Inflammatory macrophage treated with lipopolysaccharide for 4 hours (primary cell): ENCODE data around the gene ATL2.
"Not testable (repeated sequence)": the region's sequence is repeated elsewhere in the genome, so short reads cannot be mapped to it uniquely, and the experiment has no call there.

ENCODE experiments used
- DNase-seq: peaks from one replicate; pipeline ENCODE4 v3.0.0-alpha.2; 2020

Gene ATL2

GRCh38 chr2:38387887-38388286, 10.8 kb upstream of the ATL2 start:
- DNase-seq, result no peak

- DNase-seq, result peak; percentile 81
Observed at GRCh38 chr2:38386821-38387220, 9.7 kb upstream of the ATL2 start.

- peak; percentile 32 for DNase-seq
Observed at GRCh38 chr2:38386377-38386776, 9.3 kb upstream of the ATL2 start.

GRCh38 chr2:38384338-38384737, 7.3 kb upstream of the ATL2 start:
- DNase-seq, result no peak

- DNase-seq, result not testable (repeated sequence)
Observed at GRCh38 chr2:38383741-38384140, 6.7 kb upstream of the ATL2 start.

GRCh38 chr2:38381381-38382143, 4.5 kb upstream of the ATL2 start:
- no peak for DNase-seq

GRCh38 chr2:38380397-38381130, 3.5 kb upstream of the ATL2 start:
- DNase-seq, result peak; percentile 83

DNA sequence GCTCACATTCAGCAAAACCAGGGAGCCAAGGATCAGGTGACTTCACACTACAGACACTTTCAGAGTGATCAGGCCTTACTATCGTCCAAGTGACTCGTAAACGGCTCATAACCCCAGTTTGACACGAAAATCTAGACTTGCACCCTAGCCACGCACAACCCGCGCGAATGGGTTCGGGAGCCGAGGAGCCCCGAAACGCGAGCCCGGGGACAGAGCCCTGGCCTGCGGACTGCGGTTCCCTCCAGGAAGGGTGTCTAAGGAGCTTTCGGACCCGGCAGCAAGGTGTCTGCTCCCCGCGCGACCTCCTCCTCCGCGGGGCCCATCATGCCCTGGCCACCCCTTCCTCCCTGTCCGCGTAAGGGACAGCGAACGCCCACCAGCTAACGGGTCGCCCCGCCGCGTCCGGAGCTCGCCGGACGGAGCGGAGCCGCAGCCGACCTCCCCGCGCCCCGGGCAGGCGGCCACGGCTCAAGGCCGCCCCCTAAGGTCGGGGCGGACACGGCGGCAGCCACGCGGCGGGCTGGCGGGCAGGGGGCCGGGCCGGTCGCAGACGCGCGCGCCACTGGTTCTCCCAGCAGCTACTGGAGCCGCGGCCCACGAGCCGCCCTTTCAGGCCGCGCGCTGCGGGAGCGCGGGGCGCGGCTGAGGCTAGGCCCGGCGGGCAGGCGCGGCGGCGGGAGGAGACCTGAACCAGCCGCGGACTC, 575 bp downstream of the ATL2 start:
- DNase-seq, result peak; percentile 76

DNA sequence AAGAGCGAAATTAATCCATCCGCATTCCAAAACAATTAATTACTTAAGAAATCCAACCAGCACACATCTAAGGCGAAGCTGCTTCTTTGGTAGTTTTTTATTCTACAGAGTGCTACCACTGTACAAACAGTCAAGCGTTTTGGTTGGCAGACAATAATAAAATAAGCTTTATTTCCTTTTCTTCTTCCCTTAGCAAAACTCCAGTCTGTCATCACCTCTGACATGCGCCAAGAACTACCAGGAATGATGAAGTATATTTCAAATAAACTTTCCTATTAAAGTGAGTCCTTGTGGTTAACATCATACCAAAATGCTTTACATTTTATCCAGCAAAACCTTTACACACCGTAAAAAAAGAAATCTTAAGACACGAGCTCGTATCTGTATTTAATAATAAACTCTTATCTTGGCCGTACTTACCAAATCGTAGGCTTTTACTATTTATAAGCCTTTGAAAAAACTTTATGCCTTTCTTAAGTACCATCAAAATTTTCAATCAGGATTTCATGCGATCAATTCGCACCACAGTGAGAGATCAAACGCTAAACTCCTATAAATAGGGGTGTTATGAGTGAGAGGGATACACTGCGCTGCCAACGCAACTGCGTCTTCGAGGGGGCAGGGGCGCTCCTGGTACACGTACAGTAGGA, 1.3 kb downstream of the ATL2 start:
- peak; percentile 52 for DNase-seq

DNA sequence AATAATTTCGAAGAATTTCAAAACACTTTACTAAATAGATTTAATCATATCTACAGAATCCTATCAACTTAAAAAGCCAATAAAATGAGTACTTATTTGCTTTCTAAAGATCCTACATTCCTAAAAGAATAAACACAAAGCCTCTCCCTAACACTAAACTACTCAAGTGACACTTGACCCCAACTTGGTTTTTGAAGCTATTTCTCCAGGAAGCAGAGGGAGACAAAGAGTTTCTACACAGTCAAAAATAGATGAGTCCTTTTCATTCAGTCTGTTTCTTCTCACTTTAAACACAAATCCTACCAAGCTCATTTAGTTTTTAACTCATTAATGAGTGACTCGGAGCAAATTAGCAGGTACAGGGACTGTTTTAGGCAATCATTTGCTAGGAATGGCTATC, 2.1 kb downstream of the ATL2 start:
- no peak for DNase-seq

GRCh38 chr2:38371235-38371634, 5.8 kb downstream of the ATL2 start:
- no peak for DNase-seq

- no peak for DNase-seq
Observed at GRCh38 chr2:38370664-38371063, 6.4 kb downstream of the ATL2 start.

- DNase-seq, result no peak
Observed at GRCh38 chr2:38362232-38362631, 14.8 kb downstream of the ATL2 start.

GRCh38 chr2:38360177-38360576, 16.9 kb downstream of the ATL2 start:
- no peak for DNase-seq

DNA sequence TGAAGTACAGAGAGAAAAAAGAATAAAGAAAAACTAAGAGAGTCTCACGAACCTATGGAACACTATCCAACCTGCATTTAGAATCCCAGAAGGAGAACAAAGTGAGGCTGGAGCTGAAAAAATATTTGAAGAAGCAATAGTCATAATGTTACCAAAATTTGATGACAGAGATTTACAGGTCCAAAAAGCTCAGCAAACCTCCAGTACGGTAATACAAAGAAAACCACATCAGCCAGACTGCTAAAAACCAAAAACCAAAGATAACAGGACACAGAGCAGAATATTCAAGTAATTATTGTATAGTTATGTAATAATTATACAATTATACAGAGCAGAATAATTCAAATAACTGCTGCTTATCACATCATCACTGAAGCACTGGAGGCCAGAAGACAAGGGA, 23.7 kb downstream of the ATL2 start:
- no peak for DNase-seq

- DNase-seq, result no peak
Observed at GRCh38 chr2:38352336-38352735, 24.7 kb downstream of the ATL2 start.

DNA sequence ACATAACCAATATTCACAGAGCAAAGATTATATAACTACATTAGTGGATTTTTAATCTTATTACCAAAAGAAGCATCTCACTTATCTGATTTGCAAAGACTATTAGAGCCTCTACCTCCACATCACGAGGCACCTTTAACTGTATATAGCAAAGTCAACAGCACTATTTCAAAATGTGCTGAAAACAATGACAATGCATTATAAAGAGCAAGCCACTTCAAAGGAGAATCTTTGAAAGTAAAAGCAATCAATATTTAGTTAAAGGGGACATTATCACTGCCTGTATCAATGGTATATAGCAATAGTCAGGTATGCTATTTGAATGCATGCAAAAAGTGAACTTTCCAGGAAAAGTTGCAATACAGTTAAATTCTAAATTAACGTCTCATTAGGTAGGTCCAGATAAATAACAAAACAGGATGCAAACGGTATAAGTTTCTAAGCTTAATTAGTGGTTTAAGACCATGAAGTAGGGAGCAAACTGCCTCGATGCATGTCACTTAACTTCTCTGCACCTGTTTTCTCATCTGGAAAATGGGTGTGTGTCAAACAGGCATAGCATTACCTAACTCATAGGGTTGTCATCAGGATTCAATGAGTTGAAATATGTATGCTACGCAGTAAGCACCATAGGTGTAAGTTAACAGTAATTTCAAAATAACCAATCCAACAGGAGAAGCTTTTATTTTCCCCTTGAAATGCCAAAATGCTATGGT, 31.6 kb downstream of the ATL2 start:
- DNase-seq, result no peak

GRCh38 chr2:38344813-38345212, 32.3 kb downstream of the ATL2 start:
- no peak for DNase-seq

DNA sequence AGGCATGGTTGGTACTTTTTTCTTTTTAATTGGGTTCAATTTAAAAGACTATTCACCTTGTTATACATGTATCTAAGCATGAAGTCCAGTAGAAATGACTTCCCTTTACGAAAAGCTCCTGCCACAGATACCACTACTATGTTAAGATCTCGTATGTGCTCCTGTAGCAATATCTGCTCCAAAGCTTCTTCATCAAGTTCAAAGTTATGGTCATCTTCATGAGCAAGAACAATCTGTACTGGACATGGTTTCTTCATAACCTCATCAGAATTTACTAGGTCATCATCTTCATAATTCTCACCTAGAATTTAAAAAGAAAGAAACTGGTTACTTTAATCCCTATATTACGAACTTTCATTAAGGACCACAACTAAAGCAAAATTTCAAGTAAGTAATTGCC, 33.9 kb downstream of the ATL2 start:
- no peak for DNase-seq

GRCh38 chr2:38336621-38337020, 40.5 kb downstream of the ATL2 start:
- no peak for DNase-seq

DNA sequence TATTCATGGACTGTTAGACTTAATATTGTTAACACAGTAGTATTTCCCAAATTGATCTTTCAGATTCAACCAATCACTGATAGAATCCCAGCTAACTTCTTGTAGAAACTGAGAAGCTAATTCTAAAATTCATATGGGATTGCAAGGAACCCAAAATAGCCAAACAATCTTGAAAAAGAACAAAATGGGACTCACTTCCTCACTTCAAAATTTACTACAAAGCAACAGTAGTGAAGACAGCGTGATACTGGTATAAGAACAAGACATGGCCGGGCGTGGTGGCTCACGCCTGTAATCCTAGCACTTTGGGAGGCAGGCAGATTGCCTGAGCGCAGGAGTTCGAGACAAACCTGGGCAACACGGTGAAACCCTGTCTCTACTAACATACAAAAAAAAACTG, 46.3 kb downstream of the ATL2 start:
- no peak for DNase-seq

GRCh38 chr2:38327580-38327979, 49.5 kb downstream of the ATL2 start:
- DNase-seq, result no peak

DNA sequence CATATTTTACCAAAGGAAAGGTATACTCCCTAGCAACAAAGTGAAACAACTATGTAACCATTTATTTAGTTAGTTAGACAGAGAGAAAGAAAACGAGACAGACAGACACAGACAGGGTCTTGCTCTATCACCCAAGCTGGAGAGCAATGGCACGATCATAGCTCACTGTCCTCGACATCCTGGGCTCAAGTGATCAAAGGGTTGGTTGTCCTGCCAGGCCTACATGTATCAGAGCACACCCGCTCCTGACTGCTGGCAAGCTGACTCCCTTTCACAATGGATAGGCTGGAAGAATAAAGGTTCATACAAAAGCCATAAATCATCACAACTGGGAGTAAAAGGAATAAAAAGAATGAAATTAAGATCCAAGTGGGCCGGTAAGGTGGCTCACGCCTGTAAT, 53.5 kb downstream of the ATL2 start:
- DNase-seq, result no peak
